ENCODE results near the gene TCF4.

DNA sequence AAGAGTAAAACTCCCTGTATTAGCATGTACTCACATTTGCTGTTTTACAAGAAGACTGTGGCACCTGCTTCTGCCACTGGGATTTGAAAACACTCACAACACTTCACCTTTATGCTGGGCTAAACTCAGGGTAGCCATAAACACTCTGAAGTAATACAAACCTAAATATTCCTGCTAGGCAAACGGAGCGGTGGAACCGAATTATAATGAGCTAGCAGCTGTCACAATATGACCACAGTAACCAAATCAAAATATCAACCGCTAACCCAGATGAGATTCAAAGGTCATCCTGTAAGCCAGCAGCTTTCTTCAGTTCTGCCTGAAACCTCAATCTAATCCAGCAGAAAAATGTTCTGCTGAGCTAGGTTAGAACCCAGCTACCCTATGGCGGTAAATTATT lies 132.1 kb downstream of the TCF4 start:
- TF ChIP-seq CTCF (IDR thresholded peaks at IDR 0.05; ENCODE audit: extremely low read depth in 1 of 2, insufficient read depth in 1 of 2, low read depth in 1 of 2, low read length in 2 of 2) (no peak), POLR2A (IDR thresholded peaks at IDR 0.05; ENCODE audit: low read depth, low read length) (no peak), POLR2AphosphoS5 (IDR thresholded peaks at IDR 0.05; ENCODE audit: insufficient read depth, low read depth, low read length) (no peak), MYC (IDR thresholded peaks at IDR 0.05; ENCODE audit: low read depth, low read length) (no peak), JUN (IDR thresholded peaks at IDR 0.05; ENCODE audit: borderline replicate concordance, insufficient read depth, insufficient read length, low read depth) (no peak), EZH2 (IDR thresholded peaks at IDR 0.05; ENCODE audit: borderline replicate concordance, low read depth, low read length, severe bottlenecking) (no peak), FOS (IDR thresholded peaks at IDR 0.05; ENCODE audit: borderline replicate concordance, insufficient read depth, low read length) (no peak)
- TF ChIP-seq, protein P1, sequence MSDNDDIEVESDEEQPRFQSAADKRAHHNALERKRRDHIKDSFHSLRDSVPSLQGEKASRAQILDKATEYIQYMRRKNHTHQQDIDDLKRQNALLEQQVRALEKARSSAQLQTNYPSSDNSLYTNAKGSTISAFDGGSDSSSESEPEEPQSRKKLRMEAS (IDR thresholded peaks at IDR 0.05; ENCODE audit: insufficient read depth, insufficient read length), result no peak
